Gastrocnemius medialis (tissue), 4 donors: ENCODE measurements around the gene SPOCK1.

Experiments used
- POLR2A ChIP-seq, 2 donors: fragments of 450-650 bp; IDR thresholded peaks; one replicate each; pipeline ENCODE4 v1.6.1; 2017; ENCODE audit warnings: antibody characterized with exemption in 2 of 2, mild to moderate bottlenecking in 2 of 2, moderate library complexity in 2 of 2
- TF ChIP-seq, protein P1 (sequence below), 5 experiments: fragments of 450-650 bp in 3 of 5; fragments of 200-600 bp in 2 of 5; sonication (generic) in 2 of 5; IDR thresholded peaks in 4 of 5; conservative IDR thresholded peaks in 1 of 5; 1 replicate in 4 of 5; 2 replicates in 1 of 5; pipeline ENCODE4 v1.5.1; 2016 to 2019; ENCODE audit warnings: antibody characterized with exemption in 5 of 5, mild to moderate bottlenecking in 3 of 5, moderate library complexity in 3 of 5

- TF ChIP-seq, protein P1, sequence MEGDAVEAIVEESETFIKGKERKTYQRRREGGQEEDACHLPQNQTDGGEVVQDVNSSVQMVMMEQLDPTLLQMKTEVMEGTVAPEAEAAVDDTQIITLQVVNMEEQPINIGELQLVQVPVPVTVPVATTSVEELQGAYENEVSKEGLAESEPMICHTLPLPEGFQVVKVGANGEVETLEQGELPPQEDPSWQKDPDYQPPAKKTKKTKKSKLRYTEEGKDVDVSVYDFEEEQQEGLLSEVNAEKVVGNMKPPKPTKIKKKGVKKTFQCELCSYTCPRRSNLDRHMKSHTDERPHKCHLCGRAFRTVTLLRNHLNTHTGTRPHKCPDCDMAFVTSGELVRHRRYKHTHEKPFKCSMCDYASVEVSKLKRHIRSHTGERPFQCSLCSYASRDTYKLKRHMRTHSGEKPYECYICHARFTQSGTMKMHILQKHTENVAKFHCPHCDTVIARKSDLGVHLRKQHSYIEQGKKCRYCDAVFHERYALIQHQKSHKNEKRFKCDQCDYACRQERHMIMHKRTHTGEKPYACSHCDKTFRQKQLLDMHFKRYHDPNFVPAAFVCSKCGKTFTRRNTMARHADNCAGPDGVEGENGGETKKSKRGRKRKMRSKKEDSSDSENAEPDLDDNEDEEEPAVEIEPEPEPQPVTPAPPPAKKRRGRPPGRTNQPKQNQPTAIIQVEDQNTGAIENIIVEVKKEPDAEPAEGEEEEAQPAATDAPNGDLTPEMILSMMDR (IDR thresholded peaks at IDR 0.05 in 4 of 5, conservative IDR thresholded peaks at IDR 0.05 in 1 of 5): no peak
- TF ChIP-seq POLR2A (IDR thresholded peaks at IDR 0.05): no peak
These were observed 293.7 kb downstream of the SPOCK1 start for GRCh38 chr5:137205231-137206027.
